GM19238 (cell line): ENCODE data around the gene LY9.
"Not testable (repeated sequence)": the region's sequence is repeated elsewhere in the genome, so short reads cannot be mapped to it uniquely, and the experiment has no call there.

ENCODE experiments used
- DNase-seq: peaks from one replicate; pipeline ENCODE4 v3.0.0; 2011; ENCODE audit warnings: low spot score; ENCODE audit not compliant: insufficient read length

LY9 gene

GRCh38 chr1:160773093-160773492 is 22.9 kb upstream of the LY9 start:
- DNase-seq = no peak

- DNase-seq = no peak
Measured at GRCh38 chr1:160774886-160775719, 20.9 kb upstream of the LY9 start.

GRCh38 chr1:160776178-160776577 is 19.8 kb upstream of the LY9 start:
- DNase-seq = no peak

- DNase-seq = no peak
Measured at GRCh38 chr1:160777486-160778089, 18.4 kb upstream of the LY9 start.

- DNase-seq = no peak
Measured at GRCh38 chr1:160778976-160779375, 17.0 kb upstream of the LY9 start.

- no peak for DNase-seq
Measured at GRCh38 chr1:160779626-160780397, 16.2 kb upstream of the LY9 start.

GRCh38 chr1:160780398-160780755 is 15.6 kb upstream of the LY9 start:
- DNase-seq = no peak

- no peak for DNase-seq
Measured at GRCh38 chr1:160781186-160781766, 14.7 kb upstream of the LY9 start.

- DNase-seq = peak; percentile 56
Measured at GRCh38 chr1:160781914-160782689, 13.9 kb upstream of the LY9 start.

GRCh38 chr1:160782988-160783765 is 12.8 kb upstream of the LY9 start:
- DNase-seq = not testable (repeated sequence)

GRCh38 chr1:160789051-160789701 is 6.8 kb upstream of the LY9 start:
- DNase-seq = no peak

GRCh38 chr1:160789702-160790611 is 6.0 kb upstream of the LY9 start:
- peak; percentile 46 for DNase-seq

- DNase-seq = no peak
Measured at GRCh38 chr1:160794376-160794775, 1.6 kb upstream of the LY9 start.

- DNase-seq = no peak
Measured at GRCh38 chr1:160797271-160797709, 1.3 kb downstream of the LY9 start.

GRCh38 chr1:160797861-160798273 is 1.9 kb downstream of the LY9 start:
- DNase-seq = no peak

- DNase-seq = no peak
Measured at GRCh38 chr1:160798439-160798838, 2.5 kb downstream of the LY9 start.

- DNase-seq = no peak
Measured at GRCh38 chr1:160799641-160800040, 3.7 kb downstream of the LY9 start.

- DNase-seq = no peak
Measured at GRCh38 chr1:160800142-160800541, 4.2 kb downstream of the LY9 start.
